Stimulated activated CD4-positive, alpha-beta T cell treated with anti-CD3 and anti-CD28 coated beads, TNF-alpha, amount 100 ng/mL, for 24 hours (primary cell): ENCODE measurements around the gene MYLK2.
"Not testable (repeated sequence)": the region's sequence is repeated elsewhere in the genome, so short reads cannot be mapped to it uniquely, and the experiment has no call there.

Experiments
- DNase-seq, 3 experiments: peaks; one replicate each; pipeline ENCODE4 v3.0.0-alpha.2; 2020; ENCODE audit warnings: low read depth in 3 of 3

MYLK2 gene

GRCh38 chr20:31815408-31816188 lies 3.6 kb upstream of the MYLK2 start:
- DNase-seq = no peak

DNA sequence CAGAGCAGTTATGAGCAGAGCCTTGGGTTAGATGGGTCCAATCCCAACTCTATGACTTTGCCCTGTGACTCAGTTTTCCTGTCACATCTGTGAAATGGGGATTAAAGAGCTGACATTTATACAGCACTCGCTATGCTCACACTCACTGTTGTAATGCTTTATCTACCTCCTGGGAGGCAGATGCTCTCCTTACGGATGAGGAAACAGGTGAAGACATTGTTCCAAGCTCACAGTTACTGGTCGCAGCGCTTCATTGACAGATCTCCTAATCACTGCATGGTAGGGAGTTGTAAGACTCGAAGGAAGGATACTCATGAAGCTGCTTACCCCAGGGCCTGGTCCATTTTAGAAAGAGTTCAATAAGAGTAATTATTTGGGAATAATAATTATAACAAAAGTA lies 2.9 kb upstream of the MYLK2 start:
- DNase-seq = no peak

GRCh38 chr20:31817461-31817860 lies 1.7 kb upstream of the MYLK2 start:
- DNase-seq = no peak

GRCh38 chr20:31818376-31818908 lies 714 bp upstream of the MYLK2 start:
- no peak for DNase-seq

DNA sequence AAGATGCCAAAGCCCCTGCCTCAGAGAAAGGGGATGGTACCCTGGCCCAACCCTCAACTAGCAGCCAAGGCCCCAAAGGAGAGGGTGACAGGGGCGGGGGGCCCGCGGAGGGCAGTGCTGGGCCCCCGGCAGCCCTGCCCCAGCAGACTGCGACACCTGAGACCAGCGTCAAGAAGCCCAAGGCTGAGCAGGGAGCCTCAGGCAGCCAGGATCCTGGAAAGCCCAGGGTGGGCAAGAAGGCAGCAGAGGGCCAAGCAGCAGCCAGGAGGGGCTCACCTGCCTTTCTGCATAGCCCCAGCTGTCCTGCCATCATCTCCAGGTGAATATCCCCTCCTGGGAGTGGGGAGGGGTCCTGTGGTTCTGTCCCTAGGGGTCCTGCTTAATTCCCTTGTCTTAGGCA lies 1.1 kb downstream of the MYLK2 start:
- DNase-seq = no peak

- DNase-seq = no peak
Measured at GRCh38 chr20:31821427-31821826, 2.3 kb downstream of the MYLK2 start.

DNA sequence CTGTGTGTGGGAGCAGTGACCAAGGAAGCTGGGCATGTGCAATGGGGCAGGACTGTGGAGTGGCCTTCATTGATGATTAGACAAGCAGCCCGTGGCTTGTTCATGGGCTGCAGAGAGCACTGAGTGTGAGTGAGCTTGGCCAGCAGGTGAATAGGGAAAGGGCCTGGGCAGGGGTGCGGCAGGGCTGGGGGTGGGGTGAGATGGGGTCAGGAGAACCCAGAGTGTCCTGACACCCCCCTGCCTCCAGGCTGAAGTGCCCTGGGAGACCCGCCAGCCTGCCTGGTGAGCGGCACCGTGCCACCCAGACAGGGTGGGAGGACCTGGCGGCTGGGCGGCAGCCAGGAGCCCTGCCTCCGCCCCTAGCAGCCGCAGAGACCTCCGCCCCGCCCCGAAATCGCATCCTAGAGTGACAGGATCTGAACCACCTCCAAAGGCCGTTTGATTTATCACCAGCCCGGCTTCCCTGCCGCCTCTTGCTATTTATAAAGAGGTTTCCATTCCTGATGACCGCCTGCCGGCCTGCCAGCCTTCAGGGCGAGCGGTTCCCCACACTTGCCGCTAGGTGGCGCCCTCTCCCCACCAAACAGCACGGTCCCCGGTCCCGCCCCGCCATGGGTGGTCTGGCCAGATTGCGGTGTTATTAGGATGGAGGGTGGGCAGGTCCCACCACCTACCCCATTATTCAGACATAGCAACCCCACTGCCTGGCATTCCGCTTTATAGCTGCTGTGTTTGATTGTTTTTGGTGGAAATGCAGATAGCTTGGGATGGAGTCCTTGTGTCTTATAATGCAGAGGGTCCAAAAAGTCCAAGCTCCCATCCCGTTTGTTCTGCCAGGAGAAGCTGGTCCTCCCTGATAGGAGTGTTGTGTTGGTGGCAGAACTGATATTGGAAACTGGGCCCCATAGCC lies 3.5 kb downstream of the MYLK2 start:
- peak; percentile 60 to 65 (median 63) for DNase-seq

DNA sequence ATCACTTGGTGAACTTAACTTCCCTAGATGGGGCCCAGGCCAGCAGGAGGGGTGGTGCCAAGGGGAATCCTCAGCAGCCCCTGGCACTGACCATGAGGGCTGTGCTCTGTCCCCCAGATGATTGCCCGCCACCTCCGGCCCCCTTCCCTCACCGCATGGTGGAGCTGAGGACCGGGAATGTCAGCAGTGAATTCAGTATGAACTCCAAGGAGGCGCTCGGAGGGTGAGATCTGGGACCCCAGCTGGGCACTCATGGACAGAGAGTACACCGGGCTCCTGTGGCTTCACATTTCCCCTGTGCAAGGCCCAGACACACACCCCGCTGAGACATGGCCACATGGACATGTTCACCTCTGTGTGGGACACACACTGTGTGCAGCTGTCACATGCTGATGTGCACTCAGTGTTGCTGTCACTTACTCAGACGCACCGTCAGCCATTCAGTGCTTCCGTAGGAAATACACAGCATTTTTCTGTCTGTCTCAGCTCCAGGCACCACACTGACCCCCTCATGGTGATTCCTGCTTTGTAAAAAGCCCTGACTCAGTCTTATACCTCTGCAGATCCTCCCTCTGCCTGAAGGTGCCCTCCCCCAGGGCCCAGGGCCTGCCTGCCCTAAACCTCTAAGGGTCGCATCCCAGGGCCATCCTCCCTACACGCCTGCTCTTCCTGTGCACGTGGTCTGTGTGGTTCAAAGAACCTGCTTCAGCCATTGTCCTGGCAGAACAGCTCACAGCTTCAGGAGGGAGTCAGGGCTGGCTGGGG lies 4.4 kb downstream of the MYLK2 start:
- DNase-seq = no peak

GRCh38 chr20:31824125-31824485 lies 4.9 kb downstream of the MYLK2 start:
- DNase-seq = no peak

DNA sequence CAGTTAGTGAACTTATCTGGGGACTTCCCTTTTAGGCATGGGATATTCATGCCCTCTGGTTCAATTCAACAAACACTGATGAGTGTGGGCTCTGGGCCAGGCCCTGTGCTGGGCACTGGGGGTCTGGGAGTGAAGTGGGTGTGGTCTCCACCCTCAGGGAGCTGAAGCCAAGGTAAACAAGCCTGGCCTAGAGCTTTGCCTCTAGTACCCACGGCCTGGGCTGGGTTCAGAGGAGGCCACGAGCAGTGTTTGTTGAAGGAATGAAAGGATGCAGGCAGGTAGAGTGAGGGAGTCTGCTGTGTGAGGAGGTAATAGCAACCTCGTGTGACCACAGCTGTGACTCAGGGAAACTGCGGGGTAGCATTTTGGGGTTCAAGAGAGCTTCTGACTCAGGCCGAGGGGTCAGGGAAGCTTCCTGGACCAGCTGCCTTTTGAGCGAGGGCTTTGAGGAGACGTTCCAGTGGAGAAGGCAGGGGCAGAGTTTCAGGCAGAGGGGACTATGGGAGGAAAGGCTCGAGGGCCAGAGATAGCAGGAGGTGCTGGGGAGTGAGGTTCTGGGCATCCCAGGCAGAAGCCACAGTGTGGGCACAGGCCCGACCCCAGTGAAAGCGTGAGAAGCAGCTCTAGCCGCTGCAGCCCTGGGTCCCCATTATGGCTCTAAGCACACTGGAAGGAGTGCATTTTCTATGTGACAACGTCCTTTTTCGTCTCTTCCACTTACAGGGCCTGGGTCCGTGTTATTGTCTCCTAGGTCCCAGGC lies 5.6 kb downstream of the MYLK2 start:
- no peak for DNase-seq

GRCh38 chr20:31826074-31826473 lies 6.9 kb downstream of the MYLK2 start:
- DNase-seq = no peak

GRCh38 chr20:31827059-31827458 lies 7.9 kb downstream of the MYLK2 start:
- no peak for DNase-seq

DNA sequence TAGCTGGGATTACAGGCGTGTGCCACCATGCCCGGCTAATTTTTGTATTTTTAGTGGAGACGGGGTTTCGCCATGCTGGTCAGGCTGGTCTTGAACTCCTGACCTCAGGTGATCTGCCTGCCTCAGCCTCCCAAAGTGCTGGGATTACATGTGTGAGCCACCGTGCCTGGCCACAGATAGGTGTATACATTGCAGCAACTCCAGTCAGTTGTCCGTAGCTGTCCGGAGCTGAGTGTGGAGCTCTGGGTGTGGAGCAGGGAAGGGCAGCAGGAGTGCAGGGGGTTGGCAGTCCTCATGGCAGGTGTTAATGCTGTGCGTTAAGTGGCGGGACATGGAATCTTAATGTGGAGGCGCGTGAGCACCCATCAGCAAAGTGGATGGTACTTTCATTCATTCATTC lies 8.9 kb downstream of the MYLK2 start:
- DNase-seq = not testable (repeated sequence)

DNA sequence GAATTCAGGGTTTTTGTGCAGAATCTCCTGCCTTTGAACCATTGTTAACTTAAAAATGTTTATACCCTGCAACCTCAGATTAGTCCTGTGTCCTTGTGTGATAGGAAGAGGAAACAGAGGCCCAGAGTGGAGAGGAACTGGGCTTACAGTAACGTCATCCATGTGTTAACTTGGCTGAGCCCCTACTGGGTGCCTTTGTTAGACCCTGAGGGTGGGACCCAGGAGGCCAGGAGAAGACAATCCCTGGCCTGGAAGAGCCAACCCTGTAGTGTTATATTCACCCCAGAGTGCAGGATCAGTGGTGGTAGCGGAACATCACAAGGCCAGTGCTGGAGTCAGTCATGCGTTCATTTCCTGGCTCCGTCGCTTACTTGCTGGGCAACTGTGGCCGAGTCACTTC lies 10.6 kb downstream of the MYLK2 start:
- no peak for DNase-seq

DNA sequence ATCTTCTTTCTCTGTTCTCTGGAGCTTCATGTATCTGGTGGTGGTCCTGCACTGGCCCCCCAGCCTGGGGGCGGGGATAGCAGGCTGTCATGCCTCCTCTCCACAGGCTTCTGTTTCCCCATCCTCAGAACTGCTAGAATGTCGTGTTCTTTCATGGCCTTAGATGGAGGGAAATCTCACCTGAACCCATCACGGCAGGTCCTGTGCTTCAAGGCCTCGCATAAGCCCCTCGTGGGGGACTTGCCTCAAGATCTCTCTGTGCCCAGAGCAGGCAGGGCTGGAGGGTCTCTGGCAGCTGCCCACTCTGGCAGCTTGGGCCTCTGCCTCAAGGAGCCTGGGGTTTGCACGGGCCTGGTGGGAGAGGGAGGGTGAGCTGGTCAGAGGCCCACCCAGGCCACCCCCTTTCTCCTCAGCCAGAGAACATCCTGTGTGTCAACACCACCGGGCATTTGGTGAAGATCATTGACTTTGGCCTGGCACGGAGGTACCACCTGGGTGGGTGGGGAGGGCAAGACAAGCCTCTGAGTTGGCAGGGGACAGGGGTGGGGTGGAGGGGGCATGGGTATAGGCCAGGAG lies 11.3 kb downstream of the MYLK2 start:
- no peak for DNase-seq

DNA sequence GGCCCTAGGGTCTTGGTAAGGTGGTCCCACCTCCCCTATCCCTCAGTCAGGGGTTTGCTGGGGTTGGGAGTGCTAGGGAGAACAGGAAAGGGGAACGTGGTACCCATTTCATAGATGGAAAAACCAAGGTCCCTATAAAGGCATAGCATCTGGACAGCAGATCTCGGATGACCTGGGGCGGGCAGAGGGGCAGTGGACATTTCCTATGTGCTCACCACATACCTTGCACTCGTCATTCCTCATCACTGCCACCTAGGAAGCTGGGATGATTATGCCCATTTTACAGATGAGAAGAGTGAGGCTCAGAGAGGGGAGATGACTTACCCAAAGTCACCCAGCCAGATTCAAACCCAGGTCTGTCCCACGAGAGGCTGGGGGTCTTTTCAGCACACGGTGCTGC lies 12.1 kb downstream of the MYLK2 start:
- no peak for DNase-seq

- DNase-seq = no peak
Measured at GRCh38 chr20:31831771-31832306, 12.7 kb downstream of the MYLK2 start.

DNA sequence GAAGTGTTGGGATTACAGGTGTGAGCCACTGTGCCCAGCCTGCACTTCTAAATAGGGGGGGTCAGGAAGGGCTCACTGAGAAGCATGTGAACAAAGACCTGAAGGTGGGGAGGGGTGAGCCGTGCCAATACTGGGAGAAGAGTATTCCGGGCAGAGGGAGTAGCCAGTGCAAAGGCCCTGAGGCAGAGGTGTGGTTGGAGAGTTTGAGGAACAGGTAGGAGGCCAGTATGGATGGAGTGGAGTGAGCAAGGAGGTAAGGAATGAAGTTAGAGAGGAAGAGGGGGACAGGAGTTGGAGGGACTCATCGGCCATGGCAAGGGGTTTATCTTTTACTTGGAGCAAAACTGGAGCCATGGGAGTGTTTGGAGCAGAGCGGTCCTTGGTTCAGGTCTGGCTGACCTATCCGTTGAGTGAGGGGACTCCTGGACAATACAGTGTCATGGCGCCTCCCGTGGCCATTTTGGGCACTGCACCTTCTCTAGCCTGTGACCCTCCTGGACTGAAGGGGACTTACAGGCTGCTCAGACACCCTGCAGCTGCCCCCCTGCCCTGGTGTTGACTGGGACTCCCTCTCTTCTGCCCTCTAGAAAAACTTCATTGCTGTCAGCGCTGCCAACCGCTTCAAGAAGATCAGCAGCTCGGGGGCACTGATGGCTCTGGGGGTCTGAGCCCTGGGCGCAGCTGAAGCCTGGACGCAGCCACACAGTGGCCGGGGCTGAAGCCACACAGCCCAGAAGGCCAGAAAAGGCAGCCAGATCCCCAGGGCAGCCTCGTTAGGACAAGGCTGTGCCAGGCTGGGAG lies 14.2 kb downstream of the MYLK2 start:
- peak; percentile 22 to 63 (median 40) for DNase-seq

DNA sequence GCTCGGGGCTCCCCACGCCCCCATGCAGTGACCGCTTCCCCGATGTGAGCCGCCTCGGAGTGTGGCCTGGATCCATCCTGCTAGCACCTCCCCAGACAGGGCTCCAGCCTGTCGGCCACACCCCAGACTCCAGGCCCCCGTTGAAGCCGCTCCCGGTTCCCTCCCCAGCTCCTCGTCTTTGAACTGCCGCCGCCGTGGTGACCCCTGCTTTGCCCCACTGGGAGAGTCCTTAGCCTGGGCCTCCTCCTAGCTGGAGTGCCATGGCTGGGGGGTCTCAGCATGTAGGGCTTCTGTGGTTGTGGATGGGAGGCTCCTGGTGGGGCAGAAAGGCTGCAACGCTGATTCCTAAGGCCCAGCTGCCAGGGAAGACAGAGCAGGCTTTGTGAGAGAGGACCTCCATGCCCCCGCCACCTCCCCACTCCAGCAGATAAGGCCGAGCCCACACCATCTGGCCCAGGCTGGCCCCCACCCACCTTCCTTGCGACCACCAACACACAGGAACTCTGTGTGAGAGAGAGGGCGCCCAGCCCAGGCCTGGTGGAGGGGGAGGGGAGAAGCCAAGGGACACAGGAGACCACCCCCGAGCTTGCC lies 14.9 kb downstream of the MYLK2 start:
- no peak for DNase-seq
